Astrocyte (in vitro differentiated cells and primary cell): ENCODE data around the gene CPTP.

ENCODE experiments used
- EZH2 ChIP-seq: IDR thresholded peaks from 2 replicates; pipeline ENCODE4 v1.6.1; 2012; ENCODE audit warnings: mild to moderate bottlenecking, low read length, inconsistent platforms; ENCODE audit not compliant: insufficient read depth
- TF ChIP-seq, protein P1 (sequence below): IDR thresholded peaks from 2 replicates; pipeline ENCODE4 v1.5.1; 2011; ENCODE audit warnings: low read depth, mild to moderate bottlenecking, inconsistent platforms, low read length, moderate library complexity; ENCODE audit not compliant: insufficient read depth

DNA sequence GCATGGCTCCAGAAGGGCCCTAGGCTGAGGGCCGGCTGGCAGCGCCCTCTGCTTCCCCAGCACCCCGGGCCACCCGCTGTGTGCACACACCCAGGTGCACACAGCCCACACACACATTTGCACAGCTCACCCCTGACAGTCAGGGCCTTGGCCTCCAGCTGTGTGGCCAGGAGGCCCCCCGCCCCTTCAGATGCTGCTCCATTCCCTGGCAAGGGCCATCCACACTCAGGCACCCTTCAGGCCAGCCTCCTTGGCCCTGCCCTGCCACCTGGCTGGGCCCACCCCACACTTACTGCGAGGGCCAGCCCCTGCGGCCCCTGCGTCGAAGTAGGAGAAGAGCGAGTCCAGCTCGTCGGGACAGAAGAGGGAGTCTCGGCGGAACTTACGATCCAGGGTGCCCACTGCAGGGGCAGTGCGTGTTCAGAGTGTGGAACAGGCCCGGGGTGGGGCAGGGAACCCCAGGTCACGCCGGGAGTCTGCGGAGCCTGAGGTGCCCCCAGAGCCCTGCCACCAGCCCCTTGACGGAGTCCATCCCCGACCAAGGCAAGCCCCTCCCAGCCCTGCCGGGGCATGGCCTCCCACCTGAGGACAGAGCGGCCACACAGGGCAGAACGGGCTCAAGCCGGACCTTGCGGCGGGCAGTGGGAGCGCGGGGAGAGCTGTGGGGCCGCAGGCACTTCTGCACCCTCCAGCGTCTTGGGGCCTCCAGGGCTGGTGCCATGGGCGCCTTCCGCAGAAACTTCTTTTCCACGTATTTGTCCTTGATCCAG, 29.3 kb upstream of the CPTP start:
- TF ChIP-seq, protein P1, sequence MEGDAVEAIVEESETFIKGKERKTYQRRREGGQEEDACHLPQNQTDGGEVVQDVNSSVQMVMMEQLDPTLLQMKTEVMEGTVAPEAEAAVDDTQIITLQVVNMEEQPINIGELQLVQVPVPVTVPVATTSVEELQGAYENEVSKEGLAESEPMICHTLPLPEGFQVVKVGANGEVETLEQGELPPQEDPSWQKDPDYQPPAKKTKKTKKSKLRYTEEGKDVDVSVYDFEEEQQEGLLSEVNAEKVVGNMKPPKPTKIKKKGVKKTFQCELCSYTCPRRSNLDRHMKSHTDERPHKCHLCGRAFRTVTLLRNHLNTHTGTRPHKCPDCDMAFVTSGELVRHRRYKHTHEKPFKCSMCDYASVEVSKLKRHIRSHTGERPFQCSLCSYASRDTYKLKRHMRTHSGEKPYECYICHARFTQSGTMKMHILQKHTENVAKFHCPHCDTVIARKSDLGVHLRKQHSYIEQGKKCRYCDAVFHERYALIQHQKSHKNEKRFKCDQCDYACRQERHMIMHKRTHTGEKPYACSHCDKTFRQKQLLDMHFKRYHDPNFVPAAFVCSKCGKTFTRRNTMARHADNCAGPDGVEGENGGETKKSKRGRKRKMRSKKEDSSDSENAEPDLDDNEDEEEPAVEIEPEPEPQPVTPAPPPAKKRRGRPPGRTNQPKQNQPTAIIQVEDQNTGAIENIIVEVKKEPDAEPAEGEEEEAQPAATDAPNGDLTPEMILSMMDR = no peak
- TF ChIP-seq EZH2 = no peak
